ENCODE measurements around the gene CBLC.

- TF ChIP-seq EZH2phosphoT487 (IDR thresholded peaks at IDR 0.05; ENCODE audit: borderline replicate concordance, low read length) (no peak), EZH2 (IDR thresholded peaks at IDR 0.05; ENCODE audit: low read length, unreplicated experiment) (no peak)
Observed at GRCh38 chr19:44785993-44786392, 8.3 kb downstream of the CBLC start.
